Measurements from ENCODE around the gene OR56A5.

OR56A5 gene

GRCh38 chr11:5955586-5955985 lies 12.7 kb downstream of the OR56A5 start:
- H4K8ac ChIP-seq (ENCODE audit: low read depth, low read length): no peak overlapping the region
- no peaks in the 10 kb centered on the region for H3K4me1 ChIP-seq (ENCODE audit: control insufficient read depth in 1 of 2, insufficient read depth in 2 of 2, low read length in 2 of 2)
- peaks cover 3% of the 10 kb centered on the region for H3K9me3 ChIP-seq (ENCODE audit: insufficient read depth, low read depth, low read length)
- no peak overlapping the region for H3K27ac ChIP-seq (ENCODE audit: low read depth, low read length)
- no peaks in the 10 kb centered on the region for H3K79me1 ChIP-seq (ENCODE audit: low read length)
- H3K14ac ChIP-seq (ENCODE audit: low read length): no peak overlapping the region
- no peaks in the 10 kb centered on the region for H3K36me3 ChIP-seq (ENCODE audit: control insufficient read depth in 1 of 2, insufficient read depth in 2 of 2, low read length in 2 of 2)
- no peak overlapping the region for H2BK12ac ChIP-seq (ENCODE audit: low read length)
- no peak overlapping the region for H4K91ac ChIP-seq (ENCODE audit: low read depth, low read length)
- H3K18ac ChIP-seq (ENCODE audit: low read length): no peak overlapping the region
- H3K79me2 ChIP-seq (ENCODE audit: control insufficient read depth, insufficient read depth, low read length, poor library complexity): no peaks in the 10 kb centered on the region
- H3K23ac ChIP-seq (ENCODE audit: low read length): no peak overlapping the region
- H3K9ac ChIP-seq (ENCODE audit: low read length): no peak overlapping the region
- H2BK5ac ChIP-seq (ENCODE audit: low read depth, low read length, poor library complexity): no peak overlapping the region
- H3K4me2 ChIP-seq (ENCODE audit: low read length): no peak overlapping the region
- H4K12ac ChIP-seq (ENCODE audit: low read depth, low read length): no peak overlapping the region
- no peaks in the 10 kb centered on the region for H3K27me3 ChIP-seq (ENCODE audit: insufficient read depth, low read length)
- H3K4me3 ChIP-seq (ENCODE audit: low read depth, low read length): no peak overlapping the region
- H2AFZ ChIP-seq (ENCODE audit: insufficient read depth, low read length, poor library complexity): no peak overlapping the region
- WGBS (ENCODE audit: extremely low coverage, insufficient coverage, insufficient read length): no CpG with 5 or more reads among the region's 3 CpGs
- H3K4ac ChIP-seq (ENCODE audit: low read depth, low read length): no peak overlapping the region
- H2BK120ac ChIP-seq (ENCODE audit: insufficient read depth, low read length, poor library complexity): no peak overlapping the region
- no peak for DNase-seq
- H2AK5ac ChIP-seq (ENCODE audit: low read length): no peak overlapping the region

- Histone ChIP-seq H3K4me3 (ENCODE audit: low read depth, low read length) (no peak within 1 kb of the TSS), H3K4ac (ENCODE audit: low read depth, low read length) (no peak within 1 kb of the TSS), H3K9me3 (ENCODE audit: insufficient read depth, low read depth, low read length) (peaks cover 12% of the 10 kb centered on the region), H3K27ac (ENCODE audit: low read depth, low read length) (no peak within 1 kb of the TSS), H2BK12ac (ENCODE audit: low read length) (no peak within 1 kb of the TSS), H3K18ac (ENCODE audit: low read length) (no peak within 1 kb of the TSS), H3K23ac (ENCODE audit: low read length) (no peak within 1 kb of the TSS), H3K9ac (ENCODE audit: low read length) (no peak within 1 kb of the TSS), H3K79me2 (ENCODE audit: control insufficient read depth, insufficient read depth, low read length, poor library complexity) (no peaks in the 10 kb centered on the region), H3K14ac (ENCODE audit: low read length) (no peak within 1 kb of the TSS), H4K12ac (ENCODE audit: low read depth, low read length) (no peak within 1 kb of the TSS), H3K4me1 (ENCODE audit: control insufficient read depth in 1 of 2, insufficient read depth in 2 of 2, low read length in 2 of 2) (no peaks in the 10 kb centered on the region), H2BK120ac (ENCODE audit: insufficient read depth, low read length, poor library complexity) (no peak within 1 kb of the TSS), H2BK5ac (ENCODE audit: low read depth, low read length, poor library complexity) (no peak within 1 kb of the TSS), H2AFZ (ENCODE audit: insufficient read depth, low read length, poor library complexity) (no peak within 1 kb of the TSS), H4K91ac (ENCODE audit: low read depth, low read length) (no peak within 1 kb of the TSS), H3K79me1 (ENCODE audit: low read length) (no peaks in the 10 kb centered on the region), H3K4me2 (ENCODE audit: low read length) (no peak within 1 kb of the TSS), H2AK5ac (ENCODE audit: low read length) (no peak within 1 kb of the TSS), H4K8ac (ENCODE audit: low read depth, low read length) (no peak within 1 kb of the TSS), H3K27me3 (ENCODE audit: insufficient read depth, low read length) (no peaks in the 10 kb centered on the region), H3K36me3 (ENCODE audit: control insufficient read depth in 1 of 2, insufficient read depth in 2 of 2, low read length in 2 of 2) (no peaks in the 10 kb centered on the region)
- no peak for DNase-seq
- WGBS (ENCODE audit: extremely low coverage, insufficient coverage, insufficient read length): no CpG with 5 or more reads among the region's 3 CpGs
Observed at GRCh38 chr11:5941951-5942350, 26.3 kb downstream of the OR56A5 start, which contains the start of gene OR56A3. TSS of gene OR56A3 (plus strand) at chr11:5942251. CDS start at chr11:5947347, 5,096 bp downstream.

GRCh38 chr11:5940748-5941147 lies 27.5 kb downstream of the OR56A5 start:
- Histone ChIP-seq H3K4me2 (ENCODE audit: low read length) (no peak overlapping the region), H3K14ac (ENCODE audit: low read length) (no peak overlapping the region), H2AK5ac (ENCODE audit: low read length) (no peak overlapping the region), H2BK5ac (ENCODE audit: low read depth, low read length, poor library complexity) (no peak overlapping the region), H2AFZ (ENCODE audit: insufficient read depth, low read length, poor library complexity) (no peak overlapping the region), H3K27ac (ENCODE audit: low read depth, low read length) (no peak overlapping the region), H3K23ac (ENCODE audit: low read length) (no peak overlapping the region), H4K12ac (ENCODE audit: low read depth, low read length) (no peak overlapping the region), H2BK12ac (ENCODE audit: low read length) (no peak overlapping the region), H3K18ac (ENCODE audit: low read length) (no peak overlapping the region), H4K8ac (ENCODE audit: low read depth, low read length) (no peak overlapping the region), H3K4ac (ENCODE audit: low read depth, low read length) (no peak overlapping the region), H3K79me2 (ENCODE audit: control insufficient read depth, insufficient read depth, low read length, poor library complexity) (no peaks in the 10 kb centered on the region), H4K91ac (ENCODE audit: low read depth, low read length) (no peak overlapping the region), H2BK120ac (ENCODE audit: insufficient read depth, low read length, poor library complexity) (no peak overlapping the region), H3K36me3 (ENCODE audit: control insufficient read depth in 1 of 2, insufficient read depth in 2 of 2, low read length in 2 of 2) (no peaks in the 10 kb centered on the region), H3K9me3 (ENCODE audit: insufficient read depth, low read depth, low read length) (peaks cover 13% of the 10 kb centered on the region), H3K79me1 (ENCODE audit: low read length) (no peaks in the 10 kb centered on the region), H3K27me3 (ENCODE audit: insufficient read depth, low read length) (no peaks in the 10 kb centered on the region), H3K4me3 (ENCODE audit: low read depth, low read length) (no peak overlapping the region), H3K4me1 (ENCODE audit: control insufficient read depth in 1 of 2, insufficient read depth in 2 of 2, low read length in 2 of 2) (no peaks in the 10 kb centered on the region), H3K9ac (ENCODE audit: low read length) (no peak overlapping the region)
- no CpG with 5 or more reads among the region's 2 CpGs for WGBS (ENCODE audit: extremely low coverage, insufficient coverage, insufficient read length)
- DNase-seq: no peak

- Histone ChIP-seq H3K27ac (ENCODE audit: low read depth, low read length) (no peak overlapping the region), H3K4me3 (ENCODE audit: low read depth, low read length) (no peak overlapping the region)
- DNase-seq: peak; percentile 90 to 93
Observed at GRCh38 chr11:5938603-5938965, 29.7 kb downstream of the OR56A5 start.

More at GRCh38 chr11:5938603-5938965, 29.7 kb downstream of the OR56A5 start:
- no peak overlapping the region for H4K12ac ChIP-seq (ENCODE audit: low read depth, low read length)
- H3K4ac ChIP-seq (ENCODE audit: low read depth, low read length): no peak overlapping the region
- no peak overlapping the region for H2BK5ac ChIP-seq (ENCODE audit: low read depth, low read length, poor library complexity)
- H3K23ac ChIP-seq (ENCODE audit: low read length): no peak overlapping the region
- no peak overlapping the region for H3K9ac ChIP-seq (ENCODE audit: low read length)
- H3K4me2 ChIP-seq (ENCODE audit: low read length): no peak overlapping the region
- WGBS (ENCODE audit: extremely low coverage, insufficient coverage, insufficient read length): no CpG with 5 or more reads among the region's 21 CpGs
- no peak overlapping the region for H2AK5ac ChIP-seq (ENCODE audit: low read length)
- no peaks in the 10 kb centered on the region for H3K36me3 ChIP-seq (ENCODE audit: control insufficient read depth in 1 of 2, insufficient read depth in 2 of 2, low read length in 2 of 2)
- H2BK120ac ChIP-seq (ENCODE audit: insufficient read depth, low read length, poor library complexity): no peak overlapping the region
- no peaks in the 10 kb centered on the region for H3K79me1 ChIP-seq (ENCODE audit: low read length)
- H3K4me1 ChIP-seq (ENCODE audit: control insufficient read depth in 1 of 2, insufficient read depth in 2 of 2, low read length in 2 of 2): no peaks in the 10 kb centered on the region
- H3K9me3 ChIP-seq (ENCODE audit: insufficient read depth, low read depth, low read length): peaks cover 15% of the 10 kb centered on the region
- no peaks in the 10 kb centered on the region for H3K27me3 ChIP-seq (ENCODE audit: insufficient read depth, low read length)
- H4K8ac ChIP-seq (ENCODE audit: low read depth, low read length): no peak overlapping the region
- H3K79me2 ChIP-seq (ENCODE audit: control insufficient read depth, insufficient read depth, low read length, poor library complexity): no peaks in the 10 kb centered on the region
- H2AFZ ChIP-seq (ENCODE audit: insufficient read depth, low read length, poor library complexity): no peak overlapping the region
- H3K14ac ChIP-seq (ENCODE audit: low read length): no peak overlapping the region
- no peak overlapping the region for H2BK12ac ChIP-seq (ENCODE audit: low read length)
- no peak overlapping the region for H4K91ac ChIP-seq (ENCODE audit: low read depth, low read length)
- H3K18ac ChIP-seq (ENCODE audit: low read length): no peak overlapping the region
